ENCODE results near the gene PRDX5. TPM values are rescaled to one million over a fixed set of nuclear protein-coding genes. Genes with fewer than 3 reads are reported as not detected.

Gene PRDX5
- total RNA-seq, 1 donor from 2014 or later: 331 TPM

DNA sequence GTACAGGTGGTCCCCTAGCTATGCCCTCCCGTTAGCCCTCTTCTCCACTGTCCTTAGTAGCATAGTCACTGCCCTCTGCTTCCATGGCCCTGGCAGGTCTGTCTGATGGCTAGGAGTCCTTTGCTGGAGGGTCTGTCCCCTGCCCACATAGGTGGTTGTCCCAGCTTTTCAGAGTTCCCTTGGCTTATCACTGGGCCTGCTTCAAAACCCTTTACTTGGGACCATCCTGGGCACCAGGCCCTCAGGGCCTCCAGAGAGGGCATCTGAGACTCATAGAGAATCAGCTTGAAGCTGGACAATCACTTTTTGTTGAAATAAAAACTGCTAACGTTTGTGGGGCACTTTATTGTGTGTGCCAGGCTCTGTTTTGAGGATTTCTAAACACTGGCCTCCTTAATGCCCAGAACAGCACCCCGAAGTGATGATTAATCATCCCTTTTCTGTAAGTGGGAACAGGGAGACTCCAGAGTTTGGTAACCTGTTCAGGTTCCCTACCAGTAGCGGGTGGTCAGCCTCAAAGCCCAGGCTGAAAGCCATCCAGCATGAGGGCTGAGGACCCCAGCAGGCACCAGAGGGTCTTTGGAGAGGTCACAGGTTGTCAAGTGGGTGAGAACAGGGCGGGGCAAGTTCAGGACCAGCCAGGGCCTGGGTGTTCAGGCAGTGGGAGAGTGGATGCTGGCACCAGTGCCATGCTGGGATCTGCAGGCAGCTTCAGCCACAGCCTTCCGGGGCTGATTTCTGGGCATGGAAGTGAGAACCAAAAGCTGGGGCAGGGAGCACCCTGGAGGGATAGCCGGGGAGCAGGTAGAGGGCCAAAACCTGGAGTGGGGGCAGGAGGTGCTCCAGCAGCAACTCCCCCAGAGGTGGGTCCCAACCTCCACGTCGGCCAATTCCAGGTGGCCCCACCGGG is 27.3 kb upstream of the PRDX5 start:
- ATAC-seq: no peak

- ATAC-seq: no peak
Observed at GRCh38 chr11:64291262-64291751, 26.6 kb upstream of the PRDX5 start, which contains the start of gene KCNK4. Gene KCNK4 (plus strand): TSS chr11:64291302. CDS start chr11:64293019, 1,717 bp downstream.

DNA sequence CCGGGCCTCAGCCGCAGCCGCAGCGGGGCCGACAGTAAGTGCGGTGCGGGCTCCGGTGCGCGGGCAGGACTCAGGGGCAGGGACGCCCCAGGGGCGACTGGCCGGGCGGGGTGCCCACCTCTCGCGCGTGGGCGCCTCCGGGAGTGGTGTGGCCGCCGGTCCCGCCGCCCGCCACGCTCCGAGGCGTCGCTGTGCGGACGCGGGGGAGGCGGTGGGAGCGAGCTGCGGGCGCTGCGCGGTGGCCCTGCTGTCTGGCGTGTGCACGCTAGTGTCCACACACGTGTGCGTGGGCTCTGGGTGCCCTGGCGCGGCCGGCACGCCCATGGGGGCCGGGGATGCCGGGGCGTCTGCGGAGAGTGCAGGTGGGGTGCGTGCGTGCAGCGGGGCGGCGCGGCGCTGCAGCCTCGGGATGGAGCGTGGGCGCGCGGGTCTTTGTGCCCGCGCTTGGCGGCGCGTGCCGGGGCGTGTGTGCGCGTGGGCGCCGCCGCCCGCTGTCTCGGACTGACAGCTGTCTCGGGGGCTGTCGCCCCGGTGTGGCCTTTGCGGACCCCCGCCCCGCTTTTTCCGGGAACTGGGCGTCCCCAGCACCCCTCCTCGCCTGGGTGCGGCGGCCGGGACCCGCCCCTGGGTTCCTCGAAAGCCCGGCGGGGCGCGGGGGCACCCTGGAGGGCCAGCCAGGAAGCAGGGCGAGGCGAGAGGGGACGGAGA is 26.0 kb upstream of the PRDX5 start:
- ATAC-seq: no peak

- ATAC-seq: no peak
Observed at GRCh38 chr11:64292460-64293254, 25.3 kb upstream of the PRDX5 start.

GRCh38 chr11:64294774-64295173 is 23.1 kb upstream of the PRDX5 start:
- no peak for ATAC-seq

GRCh38 chr11:64295760-64296159 is 22.2 kb upstream of the PRDX5 start:
- ATAC-seq: no peak

- no peak for ATAC-seq
Observed at GRCh38 chr11:64296236-64296635, 21.7 kb upstream of the PRDX5 start.

GRCh38 chr11:64296830-64297698 is 20.9 kb upstream of the PRDX5 start:
- ATAC-seq: no peak

GRCh38 chr11:64297699-64298358 is 20.1 kb upstream of the PRDX5 start:
- no peak for ATAC-seq

- no peak for ATAC-seq
Observed at GRCh38 chr11:64298966-64299846, 18.7 kb upstream of the PRDX5 start.

GRCh38 chr11:64299847-64300648 is 17.9 kb upstream of the PRDX5 start, which contains the start of gene CATSPERZ:
Gene CATSPERZ (plus strand): TSS chr11:64300358. CDS start chr11:64300411, 53 bp downstream.
- no peak for ATAC-seq

DNA sequence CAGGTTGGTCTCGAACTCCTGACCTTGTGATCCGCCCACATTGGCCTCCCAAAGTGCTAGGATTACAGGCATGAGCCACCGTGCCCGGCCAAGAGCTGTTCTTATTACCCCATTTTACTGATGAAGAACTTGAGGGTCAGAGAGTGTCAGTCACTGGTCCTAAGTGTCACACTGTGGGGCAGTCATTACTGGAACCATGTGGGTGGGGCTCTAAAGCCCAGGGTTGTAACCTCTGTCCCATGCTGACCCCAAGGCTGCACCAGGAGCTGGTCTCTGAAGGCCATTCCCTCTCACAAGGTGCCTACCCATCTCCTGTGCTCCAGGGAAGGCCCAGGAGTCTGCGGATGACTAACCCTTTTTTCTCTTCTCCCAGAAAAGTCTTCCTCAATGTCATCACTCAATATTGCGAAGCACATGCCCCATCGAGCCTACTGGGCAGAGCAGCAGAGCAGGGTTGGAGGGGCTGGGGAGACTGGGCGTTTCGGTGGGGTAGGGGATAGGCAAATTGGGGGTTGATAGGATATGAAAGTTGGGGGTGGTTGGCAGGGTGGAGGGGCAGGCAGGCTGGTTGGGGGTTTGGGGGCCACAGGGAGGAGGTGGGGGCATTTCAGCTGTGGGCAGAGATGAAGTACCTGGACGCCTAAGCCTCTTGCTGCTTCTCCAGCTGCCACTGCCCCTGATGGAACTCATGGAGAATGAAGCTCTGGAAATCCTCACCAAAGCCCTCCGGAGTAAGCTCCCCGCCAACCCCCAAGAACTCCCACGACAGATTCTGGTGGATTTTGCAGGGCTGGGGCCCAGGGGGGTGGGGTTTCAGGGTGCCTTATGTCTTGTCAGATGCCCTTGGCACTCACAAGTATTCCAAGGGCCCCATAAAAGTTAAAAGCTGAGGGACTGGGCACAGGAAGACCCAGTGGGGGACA is 14.6 kb upstream of the PRDX5 start:
- ATAC-seq: no peak

DNA sequence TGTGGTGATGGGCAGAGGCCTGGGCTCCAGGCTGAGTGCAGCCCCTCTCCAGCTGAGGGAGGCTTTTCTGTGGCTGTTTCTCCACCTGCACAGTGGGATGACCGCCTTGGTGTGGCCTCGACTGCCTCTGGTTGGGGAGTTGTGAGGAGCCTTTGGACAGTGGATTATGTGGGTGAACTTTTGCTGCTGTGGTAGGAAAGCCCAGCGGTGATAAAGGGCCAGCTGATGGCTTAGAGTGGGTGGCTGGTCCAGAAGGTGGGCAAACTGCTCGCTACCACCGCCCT is 13.9 kb upstream of the PRDX5 start:
- no peak for ATAC-seq

- peak; percentile 50 for ATAC-seq
Observed at GRCh38 chr11:64304316-64305072, 13.4 kb upstream of the PRDX5 start.

DNA sequence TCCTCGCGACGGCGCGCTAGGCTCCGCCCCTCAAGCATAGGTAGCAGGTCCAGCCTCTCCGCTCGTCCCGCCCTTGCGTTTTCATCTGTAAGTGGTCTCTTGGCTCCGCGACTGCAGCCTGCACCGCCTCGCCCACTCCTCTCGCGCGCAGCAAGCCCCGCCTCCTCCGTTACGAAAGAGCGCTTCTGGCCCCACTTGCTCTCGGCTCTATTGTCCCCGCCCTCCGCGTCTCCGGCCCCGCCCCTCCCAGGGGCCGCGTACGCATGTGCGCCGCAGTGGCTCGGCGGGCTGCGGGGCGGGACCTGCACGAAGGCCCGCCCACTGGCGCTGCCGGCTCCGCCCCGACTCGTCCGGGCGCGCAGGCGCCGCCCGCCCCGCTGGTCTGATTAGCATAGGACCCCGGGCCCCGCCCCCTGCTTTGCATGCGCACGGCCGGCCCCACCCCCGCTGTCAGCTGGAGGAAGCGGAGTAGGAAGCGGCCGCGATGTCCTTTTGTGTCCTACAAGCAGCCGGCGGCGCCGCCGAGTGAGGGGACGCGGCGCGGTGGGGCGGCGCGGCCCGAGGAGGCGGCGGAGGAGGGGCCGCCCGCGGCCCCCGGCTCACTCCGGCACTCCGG is 12.7 kb upstream of the PRDX5 start, which contains the start of gene ESRRA:
TSS of gene ESRRA (plus strand) at position 450 of the 616 bp plus-strand sequence. CDS start 1,656 bp downstream, outside the sequence.
- ATAC-seq: peak; percentile 88

GRCh38 chr11:64305691-64306562 is 12.0 kb upstream of the PRDX5 start:
- ATAC-seq: peak; percentile 19
